ENCODE results near the gene TFF1. TPM values are rescaled to one million over a fixed set of nuclear protein-coding genes. Genes with fewer than 3 reads are reported as not detected.

The TFF1 gene
- total RNA-seq, 1 experiment from 2014 or later, result 111 TPM

- H3K4me2 ChIP-seq (ENCODE audit: low read length), result no peak overlapping the region
- H4K20me1 ChIP-seq (ENCODE audit: low read length), result no peaks in the 10 kb centered on the region
- no peak overlapping the region for H3K4me3 ChIP-seq (ENCODE audit: low read length)
- no peak for TF ChIP-seq EZH2phosphoT487 (IDR thresholded peaks at IDR 0.05; ENCODE audit: borderline replicate concordance, low read length)
- no peak for TF ChIP-seq CTCF (conservative IDR thresholded peaks at IDR 0.05; ENCODE audit: low read depth, low read length)
- H3K27me3 ChIP-seq (ENCODE audit: low read length), result peaks cover 2% of the 10 kb centered on the region; the same call in 1 of the 2 replicates
- intact Hi-C loops (cut with micrococcal nuclease), result no loop called here
- H3K9me3 ChIP-seq (ENCODE audit: low read length), result no peaks in the 10 kb centered on the region
- no peak overlapping the region for H2AFZ ChIP-seq (ENCODE audit: low read length)
- H3K4me1 ChIP-seq (ENCODE audit: insufficient read depth, low read length), result peaks cover 8% of the 10 kb centered on the region; the same call in 1 of the 2 replicates
- no peak overlapping the region for H3K27ac ChIP-seq (ENCODE audit: low read length)
- no peaks in the 10 kb centered on the region for H3K79me2 ChIP-seq (ENCODE audit: low read length)
- POLR2A ChIA-PET (ENCODE audit: unreplicated experiment), result no interaction called here
- H3K36me3 ChIP-seq (ENCODE audit: low read depth, low read length), result no peaks in the 10 kb centered on the region
- BruUV-seq (replicated peaks), result no TSS peak
- ATAC-seq, result no peak
- no peak overlapping the region; the same call in 1 of the 2 replicates for H3K9ac ChIP-seq (ENCODE audit: low read length)
- no peaks in the 10 kb centered on the region for H3F3A ChIP-seq (ENCODE audit: low read length, unreplicated experiment)
- H3K9me2 ChIP-seq (replicated peaks; ENCODE audit: low read length), result no peaks in the 10 kb centered on the region
- CTCF ChIA-PET, result no interaction called here
- no peak for DNase-seq
Measured at GRCh38 chr21:42414553-42414927, 48.2 kb upstream of the TFF1 start.

- Histone ChIP-seq H3K27me3 (ENCODE audit: low read length) (no peaks in the 10 kb centered on the region), H3K27ac (ENCODE audit: low read length) (no peak overlapping the region), H4K20me1 (ENCODE audit: low read length) (no peaks in the 10 kb centered on the region), H3K9me3 (ENCODE audit: low read length) (no peaks in the 10 kb centered on the region), H3K4me2 (ENCODE audit: low read length) (no peak overlapping the region), H3K4me1 (ENCODE audit: insufficient read depth, low read length) (peaks cover 8% of the 10 kb centered on the region; the same call in 1 of the 2 replicates), H3K9ac (ENCODE audit: low read length) (no peak overlapping the region), H3K36me3 (ENCODE audit: low read depth, low read length) (no peaks in the 10 kb centered on the region), H3F3A (ENCODE audit: low read length, unreplicated experiment) (no peaks in the 10 kb centered on the region), H3K4me3 (ENCODE audit: low read length) (no peak overlapping the region), H3K9me2 (replicated peaks; ENCODE audit: low read length) (no peaks in the 10 kb centered on the region), H3K79me2 (ENCODE audit: low read length) (no peaks in the 10 kb centered on the region), H2AFZ (ENCODE audit: low read length) (no peak overlapping the region)
- intact Hi-C loops (cut with micrococcal nuclease), result no loop called here
- BruUV-seq (replicated peaks), result no TSS peak
- ChIA-PET POLR2A (ENCODE audit: unreplicated experiment) (no interaction called here), CTCF (no interaction called here)
- TF ChIP-seq CTCF (conservative IDR thresholded peaks at IDR 0.05; ENCODE audit: low read depth, low read length) (no peak), EZH2 (IDR thresholded peaks at IDR 0.05; ENCODE audit: low read length, unreplicated experiment) (no peak), EZH2phosphoT487 (IDR thresholded peaks at IDR 0.05; ENCODE audit: borderline replicate concordance, low read length) (no peak)
- no peak for ATAC-seq
- no peak for DNase-seq
Measured at GRCh38 chr21:42414066-42414465, 47.7 kb upstream of the TFF1 start.

- Histone ChIP-seq H3K9me3 (ENCODE audit: low read length) (no peaks in the 10 kb centered on the region), H3K27me3 (ENCODE audit: low read length) (no peaks in the 10 kb centered on the region), H3K79me2 (ENCODE audit: low read length) (no peaks in the 10 kb centered on the region), H3K4me3 (ENCODE audit: low read length) (no peak overlapping the region), H3K9ac (ENCODE audit: low read length) (no peak overlapping the region), H4K20me1 (ENCODE audit: low read length) (no peaks in the 10 kb centered on the region), H3K36me3 (ENCODE audit: low read depth, low read length) (no peaks in the 10 kb centered on the region), H3K4me2 (ENCODE audit: low read length) (no peak overlapping the region), H3K4me1 (ENCODE audit: insufficient read depth, low read length) (peaks cover 8% of the 10 kb centered on the region; the same call in 1 of the 2 replicates), H2AFZ (ENCODE audit: low read length) (no peak overlapping the region), H3K9me2 (replicated peaks; ENCODE audit: low read length) (no peaks in the 10 kb centered on the region), H3F3A (ENCODE audit: low read length, unreplicated experiment) (no peaks in the 10 kb centered on the region), H3K27ac (ENCODE audit: low read length) (no peak overlapping the region)
- ChIA-PET POLR2A (ENCODE audit: unreplicated experiment) (interaction anchor here (0.5 kb wide), 1 partner anchor 159 kb away, joined by 3 read pairs; no protein-coding TSS in a partner anchor), CTCF (no interaction called here)
- BruUV-seq (replicated peaks), result no TSS peak
- DNase-seq, result no peak
- intact Hi-C loops (cut with micrococcal nuclease), result no loop called here
- TF ChIP-seq EZH2 (IDR thresholded peaks at IDR 0.05; ENCODE audit: low read length, unreplicated experiment) (no peak), CTCF (conservative IDR thresholded peaks at IDR 0.05; ENCODE audit: low read depth, low read length) (no peak), EZH2phosphoT487 (IDR thresholded peaks at IDR 0.05; ENCODE audit: borderline replicate concordance, low read length) (no peak)
- no peak for ATAC-seq
Measured at GRCh38 chr21:42413500-42413899, 47.2 kb upstream of the TFF1 start.

Measured in PC-3 (cell line).